ENCODE measurements around the gene NOXA1.
"Not testable (repeated sequence)": the region's sequence is repeated elsewhere in the genome, so short reads cannot be mapped to it uniquely, and the experiment has no call there.

NOXA1 gene

DNA sequence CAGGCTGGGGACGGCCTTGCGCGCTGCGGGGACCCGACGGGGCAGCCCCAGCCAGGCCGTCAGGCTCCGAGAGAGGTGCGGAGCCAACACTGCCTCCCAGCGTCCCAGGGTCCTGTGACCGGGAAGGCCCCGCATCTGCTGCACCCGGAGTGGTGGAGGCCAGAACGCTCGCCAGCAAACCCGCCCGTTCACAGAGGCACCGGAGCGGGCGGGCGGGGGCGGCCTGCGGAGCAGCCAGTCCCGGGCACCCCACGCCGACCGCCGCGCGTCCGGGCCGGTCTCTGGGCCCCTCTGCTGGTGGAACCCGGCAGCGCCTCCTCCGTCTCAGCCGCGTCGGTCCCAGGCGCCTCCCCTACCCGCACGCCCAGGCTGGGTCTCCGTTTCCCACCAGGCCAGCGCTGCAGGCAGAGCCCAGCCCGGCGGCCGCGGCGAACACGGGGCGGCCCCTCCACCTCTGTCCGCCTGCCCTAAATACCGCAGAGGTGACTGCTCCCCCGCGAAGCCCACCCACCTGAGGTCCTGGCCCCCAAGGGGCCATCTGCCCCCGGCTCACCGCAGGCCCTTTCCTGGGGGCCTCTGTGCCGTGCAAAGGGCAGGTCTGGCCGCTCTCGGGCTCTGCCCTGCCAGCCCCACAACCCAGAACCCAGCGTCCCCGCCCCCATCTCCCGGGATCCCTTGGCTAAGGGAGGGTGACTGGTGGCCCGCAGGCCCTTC, 16.2 kb upstream of the NOXA1 start:
- DNase-seq: peak; percentile 43

DNA sequence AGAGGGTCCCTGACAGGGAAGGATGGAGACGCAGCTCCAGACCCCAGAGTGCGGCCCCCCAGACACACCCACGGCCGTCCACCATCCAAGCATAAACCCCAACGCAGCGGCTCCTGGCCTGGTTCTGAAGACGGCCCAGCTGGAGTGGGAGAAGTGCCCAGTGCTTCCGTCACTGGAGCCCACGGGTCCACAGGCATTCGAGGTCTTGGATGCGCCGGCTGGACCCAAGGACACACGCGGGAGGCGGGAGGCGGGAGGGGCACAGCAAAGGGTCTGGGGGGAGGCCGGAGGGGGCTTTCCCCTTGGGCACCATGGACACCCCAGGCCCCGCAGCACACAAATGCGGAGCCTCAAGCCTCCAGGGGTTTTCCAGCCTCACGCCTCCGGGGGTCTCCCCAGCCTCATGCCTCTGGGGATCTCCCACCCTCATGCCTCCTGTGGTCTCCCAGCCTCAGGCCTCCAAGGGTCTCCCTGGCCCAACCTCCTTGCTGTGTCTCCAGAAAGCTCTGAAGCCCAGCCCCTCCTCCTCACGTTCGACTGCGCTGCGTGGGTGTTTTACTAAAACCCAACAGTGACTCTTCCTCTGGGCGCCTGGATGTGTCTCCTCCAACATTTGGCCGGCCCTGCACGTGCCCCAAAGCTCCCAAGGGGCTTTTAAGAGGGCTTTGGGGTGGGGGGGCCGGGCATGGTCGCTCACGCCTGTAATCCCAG, 15.4 kb upstream of the NOXA1 start:
- DNase-seq: no peak

DNA sequence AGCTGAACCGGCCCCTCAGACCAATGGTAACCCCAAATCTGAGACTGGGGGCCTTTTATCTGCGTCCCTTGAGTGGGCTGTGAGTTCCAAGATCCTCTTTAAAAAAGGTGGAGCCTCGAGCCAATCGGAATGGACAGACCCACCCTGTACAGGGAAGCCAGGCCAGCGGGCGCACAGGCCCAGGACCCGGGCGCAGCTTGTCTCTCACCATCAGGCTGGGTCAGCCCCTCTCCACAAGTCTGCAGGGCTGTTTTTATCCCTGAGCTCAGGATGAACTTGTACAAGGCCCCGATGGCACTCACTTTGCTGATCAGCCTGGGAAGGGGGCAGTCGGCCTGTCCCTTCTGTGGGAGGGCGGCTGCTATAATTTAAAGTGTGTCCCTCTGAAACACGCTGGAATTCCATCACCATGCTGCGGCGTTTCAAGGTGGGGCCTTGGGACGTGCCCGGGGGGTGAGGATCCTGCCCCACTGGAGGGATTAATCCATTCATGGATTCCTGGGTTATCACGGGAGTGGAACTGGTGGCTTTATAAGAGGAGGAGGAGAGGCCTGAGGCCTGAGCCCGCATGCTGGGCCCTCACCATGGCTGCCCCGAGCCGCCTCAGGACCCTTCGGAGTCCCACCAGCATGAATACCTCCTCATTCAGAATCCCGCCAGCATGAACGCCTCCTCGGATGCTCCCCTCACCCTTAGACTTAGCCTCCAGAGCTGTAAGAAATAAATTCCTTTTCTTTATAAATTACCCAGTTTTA, 14.4 kb upstream of the NOXA1 start:
- no peak for DNase-seq

DNA sequence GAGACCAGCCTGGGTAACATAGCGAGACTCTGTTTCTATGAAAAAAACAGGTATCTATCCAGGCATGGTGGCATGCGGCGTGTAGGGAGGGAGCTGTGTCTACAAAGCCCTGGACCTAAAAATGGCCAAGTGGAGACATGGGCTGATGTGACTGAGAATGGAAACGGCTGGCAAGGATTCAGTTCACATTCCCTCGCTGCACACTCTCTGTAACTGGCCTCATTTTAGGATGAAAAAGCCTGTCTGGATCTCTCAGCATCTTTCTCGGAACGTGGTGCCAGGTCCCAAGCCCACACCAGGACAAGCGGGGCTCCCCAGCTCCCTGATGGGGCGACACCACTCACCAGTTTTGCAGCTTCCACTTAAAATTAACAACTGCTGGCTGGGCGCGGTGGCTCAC, 13.7 kb upstream of the NOXA1 start:
- no peak for DNase-seq

DNA sequence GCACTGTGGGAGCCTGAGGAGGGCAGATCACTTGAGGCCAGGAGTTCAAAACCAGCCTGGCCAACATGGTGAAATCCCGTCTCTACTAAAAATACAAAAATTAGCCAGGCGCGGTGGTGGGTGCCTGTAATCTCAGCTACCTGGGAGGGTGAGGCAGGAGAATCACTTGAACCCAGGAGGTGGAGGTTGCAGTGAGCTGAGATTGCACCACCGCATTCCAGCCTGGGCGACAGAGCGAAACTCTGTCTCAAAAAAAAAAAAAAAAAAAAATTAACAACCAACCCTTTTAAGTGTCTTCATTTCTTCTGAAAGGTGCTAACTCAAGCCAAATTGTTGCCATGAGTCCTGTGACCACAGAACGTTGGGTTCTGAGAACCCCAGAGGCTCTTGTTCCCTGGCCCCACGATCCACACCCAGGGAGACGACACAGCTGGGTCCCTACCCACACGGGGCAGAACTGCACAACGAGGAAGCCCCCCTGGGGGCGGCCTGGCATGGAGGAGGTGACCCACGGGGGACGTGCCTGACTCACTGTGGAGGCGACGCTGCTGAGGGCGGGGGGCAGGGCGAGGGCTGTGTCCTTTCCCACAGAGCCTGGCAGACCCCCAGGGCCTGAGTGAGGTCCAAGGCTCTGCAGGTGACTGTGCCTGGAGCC, 12.8 kb upstream of the NOXA1 start:
- not testable (repeated sequence) for DNase-seq

DNA sequence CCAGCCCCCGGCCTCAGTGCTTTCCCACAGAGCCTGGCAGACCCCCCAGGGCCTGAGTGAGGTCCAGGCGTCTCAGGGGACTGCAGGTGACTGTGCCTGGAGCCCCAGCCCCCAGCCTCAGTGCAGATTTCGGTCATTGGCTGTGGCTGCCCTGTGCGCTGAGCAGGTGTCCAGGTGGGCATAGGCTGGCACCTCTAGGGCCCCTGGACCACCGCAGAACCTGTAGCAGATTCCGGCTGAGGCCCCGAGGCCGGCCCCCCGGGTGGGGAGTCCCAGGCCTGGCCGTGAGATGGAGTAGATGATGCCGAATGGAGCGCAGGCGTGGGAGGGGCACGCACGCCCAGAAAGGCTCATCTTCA, 12.3 kb upstream of the NOXA1 start:
- DNase-seq: no peak

DNA sequence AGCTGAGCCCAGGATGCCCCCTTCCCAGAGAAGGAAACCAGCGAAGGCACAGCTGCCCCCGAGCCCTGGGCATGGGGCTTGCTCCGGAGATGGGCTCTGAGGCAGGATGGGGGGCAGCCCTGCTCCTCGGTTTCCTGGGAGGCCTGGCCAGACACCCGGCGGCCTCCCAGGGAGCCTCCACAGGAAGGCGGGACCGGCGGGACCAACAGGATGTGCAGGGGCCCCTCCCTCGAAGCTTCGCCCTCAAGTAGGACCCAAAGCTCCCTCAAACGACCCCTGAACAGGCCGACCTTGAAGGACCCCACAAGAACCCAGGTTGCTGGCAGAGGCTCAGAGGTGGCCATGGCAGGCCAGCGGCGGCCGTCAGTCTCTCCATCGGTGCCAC, 11.9 kb upstream of the NOXA1 start:
- DNase-seq: no peak

DNA sequence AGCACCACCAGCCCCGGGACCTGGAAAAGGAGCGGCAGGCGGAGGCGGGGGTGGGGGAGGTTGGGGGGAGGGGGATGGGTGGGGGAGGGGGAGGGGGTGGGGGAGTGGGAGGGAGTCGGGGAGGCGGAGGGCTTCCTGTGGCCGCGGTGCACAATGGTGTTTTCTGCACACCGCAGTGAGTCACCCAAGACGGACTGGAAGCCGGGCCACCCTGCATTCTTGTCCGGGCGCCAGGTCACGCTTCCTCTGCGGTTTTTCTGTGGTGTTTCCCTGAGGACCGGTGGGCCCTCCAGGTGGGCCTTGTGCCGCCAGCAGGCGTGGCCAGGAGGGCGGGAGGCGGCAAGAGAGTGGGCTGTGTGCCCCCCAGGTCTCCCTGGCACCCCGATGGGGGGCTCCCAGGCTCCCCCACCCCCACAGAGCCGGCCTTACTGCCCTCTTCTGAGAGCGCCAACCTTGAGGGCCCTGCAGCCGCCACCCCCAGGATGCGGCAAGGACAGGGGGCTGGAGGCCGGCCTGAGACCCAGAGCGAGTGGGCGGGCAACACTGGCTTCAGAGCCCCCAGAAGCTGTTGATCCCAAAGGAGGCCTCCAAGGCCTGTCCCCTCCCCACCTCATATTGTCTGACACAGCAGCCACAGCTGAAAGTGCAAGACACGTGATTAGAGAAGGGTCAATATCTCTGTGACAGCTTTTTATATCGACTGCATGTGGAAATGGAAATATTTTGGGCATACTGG, 11.4 kb upstream of the NOXA1 start:
- DNase-seq: no peak

DNA sequence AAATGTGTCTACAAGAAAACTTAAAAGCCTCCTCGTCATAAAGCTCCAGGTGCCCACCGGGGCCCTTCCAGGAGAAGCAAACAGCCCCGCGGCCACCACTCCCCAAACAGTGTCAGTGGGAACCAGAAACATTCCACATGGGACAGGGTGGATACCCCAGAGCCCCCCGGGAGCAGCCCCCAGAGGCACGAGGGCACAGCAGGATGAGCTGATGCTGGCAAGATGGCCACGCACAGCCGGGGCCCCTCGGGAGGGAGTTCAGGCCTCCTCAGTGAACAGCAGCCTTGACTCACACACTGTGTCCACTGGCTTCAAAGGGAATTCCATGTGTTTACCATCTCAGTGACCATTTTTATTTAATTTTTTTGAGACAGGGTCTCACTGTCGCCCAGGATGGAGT, 10.8 kb upstream of the NOXA1 start:
- no peak for DNase-seq

DNA sequence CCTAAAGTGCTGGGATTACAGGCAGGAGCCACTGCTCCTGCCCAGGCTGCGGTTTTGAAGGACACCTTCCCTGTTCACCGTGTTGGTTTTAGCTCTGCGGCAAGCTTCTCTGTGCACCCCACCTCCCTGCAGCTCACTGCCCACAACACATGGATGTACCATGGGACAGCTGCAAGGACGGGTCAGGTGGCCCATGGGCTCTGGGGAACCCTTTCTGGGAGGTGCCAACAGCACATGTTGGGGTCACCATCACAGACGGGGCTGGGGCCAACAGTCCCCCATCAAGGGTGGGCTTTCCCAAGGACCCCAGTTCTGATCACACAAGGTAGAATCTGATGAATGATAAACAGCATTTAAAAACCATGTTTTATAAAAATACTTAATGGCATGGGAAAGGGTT, 7.7 kb upstream of the NOXA1 start:
- no peak for DNase-seq

DNA sequence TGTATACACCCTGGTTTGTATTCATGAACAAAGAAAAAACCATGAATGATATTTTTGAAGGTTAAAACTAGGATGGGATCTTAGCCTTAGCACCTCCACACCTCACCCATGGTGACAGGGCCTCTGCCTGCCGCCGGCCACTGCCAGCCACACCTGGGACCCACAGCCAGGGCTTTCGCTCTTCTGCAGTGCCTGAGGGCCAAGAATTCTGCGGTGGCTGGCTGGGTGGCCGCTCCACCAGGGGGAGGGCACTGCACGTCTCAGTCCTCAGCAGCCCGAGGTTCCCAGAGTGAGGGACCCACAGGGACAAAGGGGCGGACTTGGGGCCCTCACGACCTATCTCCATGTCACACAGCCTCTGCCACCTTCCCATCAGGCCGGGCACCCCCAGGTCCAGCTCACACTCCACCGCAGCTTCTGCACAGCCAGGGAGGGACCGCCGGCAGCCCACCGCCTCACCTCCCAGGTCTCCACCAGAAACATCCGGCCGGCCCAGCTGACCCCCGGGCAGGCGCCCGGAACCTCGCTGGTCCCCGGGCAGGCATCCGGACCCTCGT, 7.1 kb upstream of the NOXA1 start:
- DNase-seq: no peak

DNA sequence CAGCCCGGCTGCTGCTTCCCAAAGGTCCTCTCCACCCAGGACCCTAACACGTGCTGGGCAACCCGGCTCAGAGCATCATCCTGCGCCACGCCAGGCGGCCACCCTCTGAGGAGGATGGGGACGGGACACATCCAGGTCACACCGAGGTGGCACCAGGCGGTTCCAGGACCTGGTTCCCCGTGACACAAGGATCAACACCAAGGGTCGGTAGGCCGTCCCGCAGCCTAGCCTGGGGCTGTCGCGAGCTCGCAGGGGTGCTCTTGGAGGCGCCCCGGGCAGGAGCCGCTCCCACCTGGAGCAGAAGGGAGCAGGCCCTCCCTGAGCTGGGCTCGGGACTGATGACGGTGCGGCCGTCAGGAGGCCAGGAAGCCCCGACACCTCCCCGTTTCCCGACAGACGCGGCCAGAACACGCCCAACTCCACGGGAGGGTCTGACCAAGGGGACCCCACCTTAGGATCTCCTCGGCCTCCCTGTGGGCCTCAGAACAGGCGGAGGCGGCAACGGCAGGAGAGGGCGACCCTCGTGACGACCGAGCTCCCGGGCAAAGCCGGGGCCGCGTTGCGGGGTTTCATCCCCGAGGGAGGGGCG, 6.5 kb upstream of the NOXA1 start:
- no peak for DNase-seq

DNA sequence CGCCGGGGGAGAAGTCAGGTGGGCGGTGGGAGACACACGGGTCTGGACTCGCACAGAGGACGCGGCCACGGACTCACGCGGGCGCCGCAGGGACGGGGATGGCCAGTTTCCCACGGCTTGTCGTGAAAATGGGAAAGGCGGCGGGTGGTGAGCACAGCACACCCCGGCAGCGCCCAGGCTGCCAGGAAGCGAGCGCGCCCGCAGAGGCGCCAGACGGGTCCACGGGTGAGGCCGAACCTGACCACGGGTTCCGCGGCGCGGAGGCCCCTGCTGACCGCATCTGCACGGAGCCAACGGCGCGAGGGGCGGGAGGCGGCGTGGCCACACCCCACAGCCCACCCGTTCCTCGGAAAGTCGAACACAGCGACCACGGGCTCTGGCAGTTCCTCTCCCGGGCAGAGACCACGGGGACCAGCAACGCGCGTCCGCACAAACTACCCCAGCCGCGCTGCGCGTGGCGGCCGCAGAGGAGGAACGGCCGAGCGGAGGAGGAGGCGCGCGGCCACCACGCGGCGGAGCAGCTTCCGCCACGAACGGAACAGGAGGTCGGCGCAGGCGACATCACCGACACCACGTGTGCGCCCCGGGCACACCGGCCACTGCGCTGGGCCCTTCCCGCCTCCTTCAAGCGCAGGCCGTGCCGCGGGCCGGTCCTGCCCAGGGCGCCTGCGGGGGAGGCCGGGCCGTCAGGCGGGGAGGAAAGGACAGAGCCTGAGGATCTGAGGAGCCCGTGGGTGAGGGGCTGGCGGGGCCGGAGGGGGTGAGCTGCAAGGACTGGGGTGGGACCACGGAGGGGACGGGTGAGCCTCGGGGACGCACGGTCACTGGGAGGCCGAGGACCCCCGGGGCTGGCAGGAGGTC, 5.8 kb upstream of the NOXA1 start:
- DNase-seq: no peak

DNA sequence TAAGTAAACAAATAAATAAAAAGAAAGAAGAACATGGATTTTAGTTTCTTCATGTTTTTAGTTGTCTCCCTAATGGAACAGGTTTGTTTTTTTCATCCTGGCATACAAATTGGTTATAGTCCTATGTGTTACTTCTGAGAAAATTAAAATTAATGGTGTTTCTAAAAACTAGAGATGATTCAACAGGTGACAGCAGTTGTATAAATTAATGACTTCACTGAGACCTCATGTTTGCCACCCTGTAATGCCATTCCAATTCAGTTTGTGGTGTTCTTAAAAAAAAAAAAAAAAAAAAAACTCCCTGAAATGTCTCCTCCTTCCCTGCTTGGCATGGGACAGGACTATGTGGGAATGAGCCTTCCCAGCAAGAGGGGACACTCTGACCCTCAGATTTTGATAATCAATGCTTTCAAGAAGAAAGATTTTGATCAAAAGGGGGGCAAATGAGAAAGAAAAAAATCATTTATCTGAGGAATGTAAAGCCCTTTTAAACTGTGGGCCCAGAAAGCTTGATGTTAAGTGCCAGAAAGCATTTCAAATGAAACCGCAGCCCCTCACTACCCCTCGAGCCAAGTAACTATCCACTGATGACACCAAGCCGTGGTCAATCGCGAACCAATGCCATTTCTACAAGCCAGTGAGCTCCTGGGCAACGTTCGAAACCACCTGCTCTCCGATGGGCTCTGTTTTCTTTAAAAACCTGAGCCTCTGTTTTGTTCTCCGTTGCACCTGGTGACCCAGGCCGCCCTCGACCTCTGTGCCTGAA, 1.2 kb upstream of the NOXA1 start:
- DNase-seq: no peak

DNA sequence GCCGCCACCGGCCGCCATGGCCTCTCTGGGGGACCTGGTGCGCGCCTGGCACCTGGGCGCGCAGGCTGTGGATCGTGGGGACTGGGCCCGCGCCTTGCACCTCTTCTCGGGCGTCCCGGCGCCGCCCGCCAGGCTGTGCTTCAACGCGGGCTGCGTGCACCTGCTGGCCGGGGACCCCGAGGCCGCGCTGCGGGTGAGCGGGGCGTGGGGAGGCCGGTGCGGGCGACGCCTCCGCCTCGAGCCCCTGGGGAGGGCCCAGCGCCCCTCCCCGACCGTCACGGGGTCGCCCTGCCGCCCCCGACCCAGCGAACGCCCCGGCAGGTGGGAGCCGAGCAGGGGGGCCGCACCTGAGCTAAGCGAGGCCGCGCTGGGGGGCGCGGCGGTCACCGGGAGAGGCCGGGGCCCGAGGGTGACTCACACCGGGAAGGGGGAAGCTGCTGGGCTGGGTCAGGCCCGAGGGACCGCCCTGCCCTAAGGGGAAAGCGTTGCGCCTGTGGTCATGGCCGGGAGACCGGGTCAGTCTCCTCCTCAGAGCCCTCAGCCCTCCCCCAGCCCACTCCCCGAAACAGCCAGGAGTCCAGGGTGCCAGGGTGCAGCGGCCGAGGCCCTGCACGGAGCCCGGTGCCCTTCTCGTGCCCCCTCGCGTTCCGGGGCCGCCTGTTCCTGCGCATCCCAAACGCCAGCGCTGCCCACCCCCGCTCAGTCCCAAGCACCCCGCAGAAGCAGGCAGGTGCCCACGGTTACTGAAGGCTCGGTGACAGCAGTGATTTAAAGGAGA, 510 bp downstream of the NOXA1 start:
- DNase-seq: no peak

DNA sequence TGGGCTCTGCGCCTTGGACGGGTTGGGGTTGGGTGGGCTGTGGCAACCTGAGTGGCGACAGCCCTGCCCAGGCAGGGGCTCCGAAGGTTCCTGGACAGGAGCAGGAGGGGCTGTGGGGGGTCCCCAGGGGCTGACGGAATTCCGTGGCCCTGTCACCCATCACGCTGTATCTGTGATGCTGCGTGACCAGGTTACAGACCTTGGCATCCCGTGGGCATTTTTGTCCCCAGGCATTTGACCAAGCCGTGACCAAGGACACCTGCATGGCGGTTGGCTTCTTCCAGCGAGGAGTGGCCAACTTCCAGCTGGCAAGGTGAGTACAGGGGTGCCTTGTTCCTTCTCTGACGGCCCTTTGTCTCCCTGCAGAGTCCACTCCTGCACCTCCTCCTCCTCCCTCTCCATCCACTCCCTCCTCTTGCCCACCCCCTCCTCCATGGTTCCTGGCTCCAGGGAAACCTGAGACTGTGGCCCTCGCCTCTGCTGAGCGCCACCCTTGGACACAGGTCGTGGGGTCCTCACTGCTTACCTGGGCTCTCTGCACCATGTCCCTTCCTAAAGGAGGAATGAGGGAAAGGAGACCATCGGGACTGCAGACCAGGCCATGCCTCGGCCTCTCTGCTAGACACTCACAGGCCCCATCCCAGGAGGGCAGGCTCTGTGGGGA, 3.0 kb downstream of the NOXA1 start:
- no peak for DNase-seq

DNA sequence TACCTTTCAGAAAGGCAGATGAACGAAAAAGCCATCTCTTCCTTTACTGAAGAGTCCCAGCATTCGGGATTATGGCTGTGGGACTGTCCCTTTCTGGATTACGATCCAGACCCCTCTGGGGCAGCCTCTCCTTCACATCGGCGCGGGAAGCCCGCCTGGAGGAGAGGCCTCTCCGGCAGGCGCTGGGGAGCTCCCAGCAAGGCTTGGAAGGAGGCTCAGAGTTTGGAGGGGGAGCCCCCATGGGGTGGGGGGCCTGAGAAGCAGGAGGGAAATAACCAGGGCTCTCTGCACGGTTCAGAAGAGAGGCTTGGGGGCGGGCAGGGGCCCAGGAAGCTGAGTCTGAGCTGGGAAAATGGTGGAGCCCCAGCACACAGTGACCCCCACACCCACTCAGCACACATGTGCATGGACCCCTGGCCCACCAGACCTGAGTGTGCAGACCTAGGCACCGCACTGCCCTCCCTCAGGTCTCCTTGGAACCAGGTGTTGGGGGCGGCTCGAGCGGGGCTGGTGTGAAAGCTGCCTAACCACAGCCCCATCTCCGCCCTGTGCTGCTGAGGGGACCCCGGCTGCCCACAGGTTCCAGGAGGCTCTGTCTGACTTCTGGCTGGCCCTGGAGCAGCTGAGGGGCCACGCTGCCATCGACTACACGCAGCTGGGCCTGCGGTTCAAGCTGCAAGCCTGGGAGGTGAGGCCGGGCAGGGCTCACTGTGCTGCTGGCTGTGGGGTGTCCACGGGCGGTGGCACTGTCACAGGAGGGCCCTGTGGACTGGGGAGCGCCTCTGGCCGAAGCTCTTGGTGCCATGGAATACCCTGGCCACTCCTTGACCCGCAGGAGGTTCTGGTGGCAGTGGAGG, 4.5 kb downstream of the NOXA1 start:
- DNase-seq: no peak

DNA sequence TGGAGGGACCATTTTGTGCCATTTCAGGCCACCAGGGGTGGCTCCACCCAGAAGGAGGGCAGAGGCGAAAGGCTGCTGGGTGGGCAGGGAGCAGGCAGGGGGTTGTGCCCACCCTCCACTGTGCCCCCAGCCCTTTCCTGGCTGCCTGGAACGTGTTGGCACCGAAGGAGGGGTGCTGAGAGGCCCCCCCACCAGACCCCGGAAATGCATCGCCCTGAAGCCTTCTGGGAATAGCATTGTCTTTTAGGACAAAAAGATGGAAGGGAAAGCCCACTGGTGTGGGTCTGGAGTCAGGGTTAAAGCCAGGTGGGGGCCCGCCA, 5.1 kb downstream of the NOXA1 start:
- no peak for DNase-seq
